Measurements from ENCODE around the gene NKAP. TPM values are rescaled to one million over a fixed set of nuclear protein-coding genes. Genes with fewer than 3 reads are reported as not detected.
"Not testable (repeated sequence)": the region's sequence is repeated elsewhere in the genome, so short reads cannot be mapped to it uniquely, and the experiment has no call there.

The NKAP gene
- total and polyA plus RNA-seq, 4 donors = 2.4 to 3.3 (median 2.7) TPM

- no peak overlapping the region for H3K4me3 ChIP-seq (ENCODE audit: low read depth in 1 of 3, low read length in 3 of 3)
- peaks cover 0 to 2% (median under 1%) of the 10 kb centered on the region in 4 donors for H3K36me3 ChIP-seq (ENCODE audit: control insufficient read depth in 4 of 4, insufficient read depth in 3 of 4, low read depth in 1 of 4, low read length in 3 of 4)
- H3K27ac ChIP-seq (ENCODE audit: low read depth in 1 of 2, low read length in 2 of 2) = no peak overlapping the region
- no peak for TF ChIP-seq FOXA1 (IDR thresholded peaks at IDR 0.05)
- no peak for TF ChIP-seq JUND (IDR thresholded peaks at IDR 0.05)
- no peak for TF ChIP-seq MAX (IDR thresholded peaks at IDR 0.05)
- TF ChIP-seq YY1 (IDR thresholded peaks at IDR 0.05) = no peak
- no peak for TF ChIP-seq SP1 (IDR thresholded peaks at IDR 0.05)
- no peak for TF ChIP-seq EGR1 (IDR thresholded peaks at IDR 0.05; ENCODE audit: low read depth in 2 of 2)
- H3K9me3 ChIP-seq (ENCODE audit: control insufficient read depth in 4 of 4, low read length in 3 of 4) = no peaks in the 10 kb centered on the region
- no peaks in the 10 kb centered on the region for H3K27me3 ChIP-seq (ENCODE audit: control insufficient read depth in 4 of 4, insufficient read depth in 4 of 4, low read length in 3 of 4)
- peaks cover 3 to 18% (median 9%) of the 10 kb centered on the region in 4 donors for H3K4me1 ChIP-seq (ENCODE audit: control insufficient read depth in 4 of 4, insufficient read depth in 4 of 4, low read length in 3 of 4)
- DNase-seq (ENCODE audit: low spot score) = no peak
- no peak overlapping the region for H3K9ac ChIP-seq (ENCODE audit: low read depth in 1 of 2, low read length in 2 of 2)
Observed at GRCh38 chrX:119941336-119941735, 2.2 kb downstream of the NKAP start.

GRCh38 chrX:119935215-119935874, 8.2 kb downstream of the NKAP start:
- no peak overlapping the region for H3K9ac ChIP-seq (ENCODE audit: low read depth in 1 of 2, low read length in 2 of 2)
- DNase-seq (ENCODE audit: low spot score) = no peak
- H3K4me1 ChIP-seq (ENCODE audit: control insufficient read depth in 4 of 4, insufficient read depth in 4 of 4, low read length in 3 of 4) = no peaks in the 10 kb centered on the region
- no peaks in the 10 kb centered on the region for H3K27me3 ChIP-seq (ENCODE audit: control insufficient read depth in 4 of 4, insufficient read depth in 4 of 4, low read length in 3 of 4)
- peaks cover 4 to 19% (median 13%) of the 10 kb centered on the region in 4 donors for H3K36me3 ChIP-seq (ENCODE audit: control insufficient read depth in 4 of 4, insufficient read depth in 3 of 4, low read depth in 1 of 4, low read length in 3 of 4)
- H3K9me3 ChIP-seq (ENCODE audit: control insufficient read depth in 4 of 4, low read length in 3 of 4) = no peaks in the 10 kb centered on the region
- WGBS = 86% methylated on average over 3 of the region's 3 CpGs
- H3K27ac ChIP-seq (ENCODE audit: low read depth in 1 of 2, low read length in 2 of 2) = no peak overlapping the region
- TF ChIP-seq CTCF (IDR thresholded peaks at IDR 0.05; ENCODE audit: low read depth, low read length, missing input control) (no peak), EGR1 (IDR thresholded peaks at IDR 0.05; ENCODE audit: low read depth in 2 of 2) (no peak), MAX (IDR thresholded peaks at IDR 0.05) (no peak), RXRA (IDR thresholded peaks at IDR 0.05) (no peak), HNF4G (IDR thresholded peaks at IDR 0.05) (no peak), SP1 (IDR thresholded peaks at IDR 0.05) (no peak), FOXA2 (IDR thresholded peaks at IDR 0.05) (no peak), NR2F2 (IDR thresholded peaks at IDR 0.05) (no peak), JUND (IDR thresholded peaks at IDR 0.05) (no peak), RAD21 (IDR thresholded peaks at IDR 0.05) (no peak), FOXA1 (IDR thresholded peaks at IDR 0.05) (no peak), GABPA (IDR thresholded peaks at IDR 0.05 in 1 of 2, conservative IDR thresholded peaks at IDR 0.05 in 1 of 2) (no peak), HNF4A (conservative IDR thresholded peaks at IDR 0.05) (no peak), YY1 (IDR thresholded peaks at IDR 0.05) (no peak)
- TF ChIP-seq, protein P1, sequence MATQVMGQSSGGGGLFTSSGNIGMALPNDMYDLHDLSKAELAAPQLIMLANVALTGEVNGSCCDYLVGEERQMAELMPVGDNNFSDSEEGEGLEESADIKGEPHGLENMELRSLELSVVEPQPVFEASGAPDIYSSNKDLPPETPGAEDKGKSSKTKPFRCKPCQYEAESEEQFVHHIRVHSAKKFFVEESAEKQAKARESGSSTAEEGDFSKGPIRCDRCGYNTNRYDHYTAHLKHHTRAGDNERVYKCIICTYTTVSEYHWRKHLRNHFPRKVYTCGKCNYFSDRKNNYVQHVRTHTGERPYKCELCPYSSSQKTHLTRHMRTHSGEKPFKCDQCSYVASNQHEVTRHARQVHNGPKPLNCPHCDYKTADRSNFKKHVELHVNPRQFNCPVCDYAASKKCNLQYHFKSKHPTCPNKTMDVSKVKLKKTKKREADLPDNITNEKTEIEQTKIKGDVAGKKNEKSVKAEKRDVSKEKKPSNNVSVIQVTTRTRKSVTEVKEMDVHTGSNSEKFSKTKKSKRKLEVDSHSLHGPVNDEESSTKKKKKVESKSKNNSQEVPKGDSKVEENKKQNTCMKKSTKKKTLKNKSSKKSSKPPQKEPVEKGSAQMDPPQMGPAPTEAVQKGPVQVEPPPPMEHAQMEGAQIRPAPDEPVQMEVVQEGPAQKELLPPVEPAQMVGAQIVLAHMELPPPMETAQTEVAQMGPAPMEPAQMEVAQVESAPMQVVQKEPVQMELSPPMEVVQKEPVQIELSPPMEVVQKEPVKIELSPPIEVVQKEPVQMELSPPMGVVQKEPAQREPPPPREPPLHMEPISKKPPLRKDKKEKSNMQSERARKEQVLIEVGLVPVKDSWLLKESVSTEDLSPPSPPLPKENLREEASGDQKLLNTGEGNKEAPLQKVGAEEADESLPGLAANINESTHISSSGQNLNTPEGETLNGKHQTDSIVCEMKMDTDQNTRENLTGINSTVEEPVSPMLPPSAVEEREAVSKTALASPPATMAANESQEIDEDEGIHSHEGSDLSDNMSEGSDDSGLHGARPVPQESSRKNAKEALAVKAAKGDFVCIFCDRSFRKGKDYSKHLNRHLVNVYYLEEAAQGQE (IDR thresholded peaks at IDR 0.05) = no peak
- TF ChIP-seq, protein P2, sequence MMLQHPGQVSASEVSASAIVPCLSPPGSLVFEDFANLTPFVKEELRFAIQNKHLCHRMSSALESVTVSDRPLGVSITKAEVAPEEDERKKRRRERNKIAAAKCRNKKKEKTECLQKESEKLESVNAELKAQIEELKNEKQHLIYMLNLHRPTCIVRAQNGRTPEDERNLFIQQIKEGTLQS (IDR thresholded peaks at IDR 0.05) = no peak
- H3K4me3 ChIP-seq (ENCODE audit: low read depth in 1 of 3, low read length in 3 of 3) = no peak overlapping the region

- not testable (repeated sequence) for H3K9ac ChIP-seq (ENCODE audit: low read depth in 1 of 2, low read length in 2 of 2); H3K27ac ChIP-seq (ENCODE audit: low read depth in 1 of 2, low read length in 2 of 2); H3K36me3 ChIP-seq (ENCODE audit: control insufficient read depth in 4 of 4, insufficient read depth in 3 of 4, low read depth in 1 of 4, low read length in 3 of 4); H3K4me1 ChIP-seq (ENCODE audit: control insufficient read depth in 4 of 4, insufficient read depth in 4 of 4, low read length in 3 of 4); DNase-seq (ENCODE audit: low spot score); H3K9me3 ChIP-seq (ENCODE audit: control insufficient read depth in 4 of 4, low read length in 3 of 4); H3K27me3 ChIP-seq (ENCODE audit: control insufficient read depth in 4 of 4, insufficient read depth in 4 of 4, low read length in 3 of 4); H3K4me3 ChIP-seq (ENCODE audit: low read depth in 1 of 3, low read length in 3 of 3)
- 95% methylated on average over 7 of the region's 7 CpGs for WGBS
Observed at GRCh38 chrX:119922391-119922790, 21.2 kb downstream of the NKAP start.

All from liver (tissue), 9 donors.